Upper lobe of right lung (tissue), 1 donor: ENCODE measurements around the gene SMAD1. TPM values are rescaled to one million over a fixed set of nuclear protein-coding genes. Genes with fewer than 3 reads are reported as not detected.

ENCODE experiments used
- ATAC-seq: fragments of 200-7000 bp; cut with Tn5 transposase; one replicate; pipeline ENCODE4 v1.9.1; 2020; ENCODE audit warnings: mild to moderate bottlenecking, moderate library complexity
- DNase-seq: peaks from one replicate; pipeline ENCODE4 v3.0.0-alpha.2; 2020
- H3K27ac ChIP-seq: fragments of 200-600 bp; one replicate; pipeline ENCODE4 v1.8.0; 2022
- H3K27me3 ChIP-seq: fragments of 200-600 bp; one replicate; pipeline ENCODE4 v1.8.0; 2022; ENCODE audit warnings: mild to moderate bottlenecking
- H3K36me3 ChIP-seq: fragments of 200-600 bp; one replicate; pipeline ENCODE4 v1.8.0; 2022
- H3K4me1 ChIP-seq: fragments of 200-600 bp; one replicate; pipeline ENCODE4 v1.8.0; 2022
- H3K4me3 ChIP-seq: fragments of 200-600 bp; one replicate; pipeline ENCODE4 v1.8.0; 2022; ENCODE audit warnings: mild to moderate bottlenecking
- H3K9me3 ChIP-seq: fragments of 200-600 bp; one replicate; pipeline ENCODE4 v1.8.0; 2022
- CTCF ChIP-seq: fragments of 200-600 bp; IDR thresholded peaks from one replicate; pipeline ENCODE4 v1.8.0; 2022; ENCODE audit warnings: antibody characterized with exemption
- intact Hi-C: fragments of 100-400 bp; cut with DNase I; formaldehyde crosslinking; loops from one replicate; pipeline ENCODE4 v1.11.0; 2022
- total RNA-seq: library from RNA; stranded (reverse); fragmentation: NEBNext Ultra II Directional; extraction: Animal tissue kit (Norgen Biotek cat#: 25700); gene quantifications from one replicate; pipeline ENCODE4 v1.2.1, GENCODE V29; 2021
- donor health status: DM: no; HTN: yes; CAD: no; lungs with severe emphysema.

Gene SMAD1
- total RNA-seq, 1 donor from 2014 or later, result 23.9 TPM

DNA sequence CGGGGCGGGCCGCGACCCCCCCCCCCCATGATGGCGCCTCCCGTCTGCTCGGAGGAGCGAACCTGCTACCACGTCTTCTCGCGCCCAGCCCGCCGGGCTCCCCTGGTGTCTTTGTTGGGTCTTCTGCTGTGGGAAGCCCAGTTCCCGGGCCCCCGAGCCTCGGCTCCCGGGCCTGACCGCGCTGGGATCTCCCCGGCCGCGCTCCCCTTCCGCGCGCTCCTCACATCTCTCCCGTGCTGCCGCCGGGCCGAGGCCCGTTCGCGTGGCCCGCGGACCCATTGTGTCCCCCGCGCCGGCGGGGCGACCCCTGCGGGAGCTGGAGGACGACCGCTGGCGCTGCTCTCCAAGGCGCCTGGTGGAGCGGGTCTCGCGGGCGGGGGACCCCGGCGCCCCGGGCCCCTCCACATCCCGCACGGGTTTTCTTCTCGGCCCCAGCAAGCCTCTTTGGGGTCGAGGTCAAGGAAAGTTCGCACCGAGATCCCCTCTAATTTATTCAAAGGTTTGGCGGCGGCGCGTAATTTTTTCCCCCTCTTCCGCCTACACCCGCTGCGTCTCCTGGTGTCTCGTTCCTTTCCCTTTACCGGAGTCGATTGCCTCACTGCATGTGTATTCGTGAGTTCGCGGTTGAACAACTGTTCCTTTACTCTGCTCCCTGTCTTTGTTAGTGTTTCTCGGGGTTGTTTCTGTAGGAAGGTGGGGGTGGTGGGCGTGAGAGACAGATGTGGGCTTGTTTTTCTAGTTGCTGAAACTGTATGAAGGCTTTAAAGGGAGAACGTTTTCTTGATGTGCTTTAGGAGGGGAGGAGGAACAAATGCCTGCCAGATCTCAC, 770 bp downstream of the SMAD1 start:
- Histone ChIP-seq H3K4me1 (peaks cover 21% of the 10 kb centered on the region), H3K4me3 (peak overlapping the region; percentile 83), H3K27ac (peak overlapping the region; percentile 93), H3K36me3 (no peaks in the 10 kb centered on the region), H3K9me3 (no peaks in the 10 kb centered on the region), H3K27me3 (no peaks in the 10 kb centered on the region)
- no peak for TF ChIP-seq CTCF
- DNase-seq, result peak; percentile 77
- intact Hi-C loops, result no loop called here
- ATAC-seq, result peak; percentile 59

DNA sequence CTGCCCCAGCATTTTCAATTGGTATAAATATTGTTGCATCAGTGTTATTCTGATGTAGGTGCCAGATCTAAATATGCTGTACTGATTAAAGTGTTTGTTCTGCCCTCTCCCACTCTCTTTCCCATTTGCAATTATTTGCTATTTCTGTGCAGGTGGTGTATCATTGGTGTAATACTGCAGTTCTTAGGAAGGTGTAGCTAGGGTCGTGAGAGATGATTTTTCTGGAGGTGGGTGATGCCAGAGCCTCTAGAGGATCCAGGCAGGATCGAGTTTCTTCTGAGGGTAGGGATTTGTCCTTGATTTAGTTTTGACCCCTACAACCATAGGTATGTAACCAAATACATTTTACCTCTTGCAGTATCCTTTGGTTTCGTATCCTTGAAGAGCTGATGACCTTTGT, 1.9 kb downstream of the SMAD1 start:
- peak overlapping the region; percentile 93 for H3K27ac ChIP-seq
- peaks cover 21% of the 10 kb centered on the region for H3K4me1 ChIP-seq
- no peaks in the 10 kb centered on the region for H3K36me3 ChIP-seq
- H3K4me3 ChIP-seq, result peak overlapping the region; percentile 83
- DNase-seq (no peak), ATAC-seq (no peak)
- TF ChIP-seq CTCF, result no peak
- no peaks in the 10 kb centered on the region for H3K27me3 ChIP-seq
- intact Hi-C loops, result no loop called here
- H3K9me3 ChIP-seq, result no peaks in the 10 kb centered on the region

DNA sequence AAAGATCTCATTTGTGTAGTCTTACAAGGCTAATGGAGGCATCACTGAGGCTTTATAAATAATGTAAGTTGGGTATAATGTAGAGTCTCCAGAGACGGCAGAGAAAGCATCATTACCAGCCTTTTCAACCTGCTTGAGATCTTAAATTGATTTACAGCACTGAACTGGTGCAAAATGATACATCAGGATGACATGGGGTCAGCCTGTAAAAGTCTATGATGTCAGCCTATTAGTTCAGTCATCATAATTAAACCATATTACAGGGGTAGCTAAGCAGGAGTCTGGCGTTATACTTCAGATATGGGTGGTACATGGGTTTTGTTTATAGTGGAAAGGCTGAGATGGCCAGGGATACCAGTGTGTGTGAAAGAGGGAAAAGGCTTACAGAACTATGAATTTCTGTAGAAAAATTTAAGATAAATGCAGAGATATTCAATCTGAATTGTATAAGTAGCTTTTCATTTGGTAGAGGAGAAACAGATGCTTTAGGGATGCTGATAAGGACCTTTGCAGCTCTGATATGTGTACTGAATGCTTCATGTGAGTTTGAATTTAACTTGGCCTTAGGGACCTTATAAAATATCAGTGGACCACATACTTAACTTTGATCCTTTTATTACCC, 2.7 kb downstream of the SMAD1 start:
- no peak for TF ChIP-seq CTCF
- Histone ChIP-seq H3K4me1 (peaks cover 25% of the 10 kb centered on the region), H3K9me3 (no peaks in the 10 kb centered on the region), H3K4me3 (peak overlapping the region; percentile 83), H3K27ac (peak overlapping the region; percentile 93), H3K27me3 (no peaks in the 10 kb centered on the region), H3K36me3 (no peaks in the 10 kb centered on the region)
- intact Hi-C loops, result no loop called here
- no peak for DNase-seq
- no peak for ATAC-seq

GRCh38 chr4:145485120-145485519, 3.5 kb downstream of the SMAD1 start:
- Histone ChIP-seq H3K36me3 (no peaks in the 10 kb centered on the region), H3K9me3 (no peaks in the 10 kb centered on the region), H3K4me3 (peak overlapping the region; percentile 14), H3K4me1 (peaks cover 25% of the 10 kb centered on the region), H3K27ac (no peak overlapping the region), H3K27me3 (no peaks in the 10 kb centered on the region)
- DNase-seq (no peak), ATAC-seq (no peak)
- intact Hi-C loops, result no loop called here
- TF ChIP-seq CTCF, result no peak

DNA sequence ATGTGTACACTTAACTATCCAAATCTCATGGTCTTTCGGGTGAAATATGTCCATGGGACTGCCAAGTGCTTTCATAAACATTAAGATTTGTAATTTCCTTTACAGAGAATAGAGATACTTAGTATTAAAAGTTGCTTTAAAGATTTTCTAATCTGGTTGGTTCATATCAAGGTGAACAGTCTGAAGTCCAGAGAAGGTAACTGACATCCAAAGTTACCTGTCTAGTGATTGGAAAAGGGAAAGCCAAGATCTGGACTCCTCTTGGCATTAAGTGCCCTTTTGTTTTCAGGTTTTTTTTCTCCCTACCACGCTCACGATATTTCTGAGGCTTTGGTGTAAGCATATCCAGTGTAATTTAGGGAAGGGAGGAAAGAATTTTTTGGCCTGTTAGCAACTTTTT, 5.0 kb downstream of the SMAD1 start:
- DNase-seq (no peak), ATAC-seq (no peak)
- H3K4me1 ChIP-seq, result peaks cover 21% of the 10 kb centered on the region
- H3K36me3 ChIP-seq, result no peaks in the 10 kb centered on the region
- intact Hi-C loops, result no loop called here
- TF ChIP-seq CTCF, result no peak
- H3K27ac ChIP-seq, result no peak overlapping the region
- no peaks in the 10 kb centered on the region for H3K9me3 ChIP-seq
- peak overlapping the region; percentile 6 for H3K4me3 ChIP-seq
- H3K27me3 ChIP-seq, result no peaks in the 10 kb centered on the region
